GM18511 (cell line): ENCODE data around the gene R3HDM2.

Source experiments
- ATAC-seq: cut with Tn5 transposase; IDR thresholded peaks from one replicate; pipeline ENCODE4 v1.9.1; 2021; ENCODE audit warnings: mild to moderate bottlenecking, moderate library complexity; ENCODE audit not compliant: unreplicated experiment

Gene R3HDM2

GRCh38 chr12:57467212-57467874, 36.5 kb upstream of the R3HDM2 start:
- no peak for ATAC-seq

- no peak for ATAC-seq
Measured at GRCh38 chr12:57465747-57466505, 35.1 kb upstream of the R3HDM2 start.

- ATAC-seq, result no peak
Measured at GRCh38 chr12:57465030-57465746, 34.3 kb upstream of the R3HDM2 start.

GRCh38 chr12:57464569-57464968, 33.7 kb upstream of the R3HDM2 start:
- no peak for ATAC-seq

GRCh38 chr12:57462912-57463253, 32.0 kb upstream of the R3HDM2 start:
- ATAC-seq, result no peak

GRCh38 chr12:57462251-57462911, 31.5 kb upstream of the R3HDM2 start:
- peak; percentile 62 for ATAC-seq

GRCh38 chr12:57461917-57462250, 31.0 kb upstream of the R3HDM2 start:
- ATAC-seq, result no peak

- ATAC-seq, result no peak
Measured at GRCh38 chr12:57461276-57461916, 30.6 kb upstream of the R3HDM2 start.

- no peak for ATAC-seq
Measured at GRCh38 chr12:57460841-57461275, 30.0 kb upstream of the R3HDM2 start.

- ATAC-seq, result no peak
Measured at GRCh38 chr12:57460468-57460784, 29.6 kb upstream of the R3HDM2 start.

GRCh38 chr12:57459750-57460467, 29.1 kb upstream of the R3HDM2 start, which contains the start of gene GLI1:
TSS of gene GLI1 (plus strand) at chr12:57459785. CDS start at chr12:57463692, 3,907 bp downstream.
- ATAC-seq, result no peak

- ATAC-seq, result peak; percentile 58
Measured at GRCh38 chr12:57459055-57459749, 28.4 kb upstream of the R3HDM2 start.

- no peak for ATAC-seq
Measured at GRCh38 chr12:57458665-57459054, 27.8 kb upstream of the R3HDM2 start.

GRCh38 chr12:57456737-57457490, 26.1 kb upstream of the R3HDM2 start:
- ATAC-seq, result no peak

- no peak for ATAC-seq
Measured at GRCh38 chr12:57456145-57456700, 25.4 kb upstream of the R3HDM2 start.

GRCh38 chr12:57455374-57456144, 24.7 kb upstream of the R3HDM2 start:
- no peak for ATAC-seq

GRCh38 chr12:57454566-57455373, 23.9 kb upstream of the R3HDM2 start, which contains the start of gene INHBE:
TSS of gene INHBE (plus strand) at chr12:57455307. CDS start at chr12:57455537, 230 bp downstream.
- no peak for ATAC-seq
